Neural crest cell (in vitro differentiated cells): ENCODE measurements around the gene BABAM2. TPM values are rescaled to one million over a fixed set of nuclear protein-coding genes. Genes with fewer than 3 reads are reported as not detected.

Experiments
- DNase-seq: peaks from one replicate; pipeline ENCODE4 v3.0.0; 2021; ENCODE audit warnings: low read depth, mixed read lengths, low spot score
- H3K27ac Mint-ChIP-seq: one replicate; pipeline ENCODE4 v1.8.0; 2021; ENCODE audit warnings: mild to moderate bottlenecking, mixed read lengths; ENCODE audit not compliant: unreplicated experiment
- H3K27me3 Mint-ChIP-seq: 2 replicates; pipeline ENCODE4 v1.8.0; 2021; ENCODE audit warnings: low read depth, mild to moderate bottlenecking, mixed read lengths
- H3K36me3 Mint-ChIP-seq: 2 replicates; pipeline ENCODE4 v1.8.0; 2021; ENCODE audit warnings: low read depth, mild to moderate bottlenecking, mixed read lengths
- H3K4me1 Mint-ChIP-seq: 2 replicates; pipeline ENCODE4 v1.8.0; 2021; ENCODE audit warnings: mixed read lengths
- H3K4me3 Mint-ChIP-seq: one replicate; pipeline ENCODE4 v1.8.0; 2021; ENCODE audit warnings: mild to moderate bottlenecking, mixed read lengths
- H3K9me3 Mint-ChIP-seq: 2 replicates; pipeline ENCODE4 v1.8.0; 2021; ENCODE audit warnings: mixed read lengths
- CTCF ChIP-seq: fragments of 200-600 bp; sonication (generic); conservative IDR thresholded peaks from 2 replicates; pipeline ENCODE4 v1.5.0; 2021; ENCODE audit warnings: antibody characterized with exemption, mild to moderate bottlenecking
- total RNA-seq: library from RNA; stranded (reverse); gene quantifications from 2 replicates; pipeline ENCODE4 v1.2.1, GENCODE V29; 2021

Gene BABAM2
- total RNA-seq, 1 donor from 2014 or later = 28.6 TPM

GRCh38 chr2:28226558-28226957, 336.0 kb downstream of the BABAM2 start:
- no peak overlapping the region for H3K4me3 Mint-ChIP-seq
- no peaks in the 10 kb centered on the region for H3K9me3 Mint-ChIP-seq
- no peak for DNase-seq
- H3K36me3 Mint-ChIP-seq = no peaks in the 10 kb centered on the region
- H3K27ac Mint-ChIP-seq = no peak overlapping the region
- no peaks in the 10 kb centered on the region for H3K27me3 Mint-ChIP-seq
- H3K4me1 Mint-ChIP-seq = no peaks in the 10 kb centered on the region
- TF ChIP-seq CTCF = no peak

- no peak for DNase-seq
- Mint-ChIP-seq H3K4me1 (no peaks in the 10 kb centered on the region), H3K9me3 (no peaks in the 10 kb centered on the region), H3K4me3 (no peak overlapping the region), H3K36me3 (no peaks in the 10 kb centered on the region), H3K27me3 (no peaks in the 10 kb centered on the region), H3K27ac (no peak overlapping the region)
- TF ChIP-seq CTCF = no peak
Measured at GRCh38 chr2:28227498-28227897, 337.0 kb downstream of the BABAM2 start.

- Mint-ChIP-seq H3K27me3 (no peaks in the 10 kb centered on the region), H3K4me3 (no peak overlapping the region), H3K27ac (no peak overlapping the region), H3K4me1 (no peaks in the 10 kb centered on the region), H3K36me3 (no peaks in the 10 kb centered on the region), H3K9me3 (no peaks in the 10 kb centered on the region)
- no peak for DNase-seq
- peak; percentile 20 for TF ChIP-seq CTCF
Measured at GRCh38 chr2:28228434-28228995, 338.0 kb downstream of the BABAM2 start.

- no peaks in the 10 kb centered on the region for H3K4me1 Mint-ChIP-seq
- no peak overlapping the region for H3K4me3 Mint-ChIP-seq
- no peak for DNase-seq
- no peaks in the 10 kb centered on the region for H3K27me3 Mint-ChIP-seq
- no peaks in the 10 kb centered on the region for H3K36me3 Mint-ChIP-seq
- H3K27ac Mint-ChIP-seq = no peak overlapping the region
- H3K9me3 Mint-ChIP-seq = no peaks in the 10 kb centered on the region
- TF ChIP-seq CTCF = no peak
Measured at GRCh38 chr2:28231110-28231631, 340.6 kb downstream of the BABAM2 start.

GRCh38 chr2:28232295-28232694, 341.8 kb downstream of the BABAM2 start:
- no peak for DNase-seq
- Mint-ChIP-seq H3K9me3 (no peaks in the 10 kb centered on the region), H3K27ac (no peak overlapping the region), H3K4me3 (no peak overlapping the region), H3K4me1 (no peaks in the 10 kb centered on the region), H3K36me3 (no peaks in the 10 kb centered on the region), H3K27me3 (no peaks in the 10 kb centered on the region)
- TF ChIP-seq CTCF = no peak
